ENCODE measurements around the gene AMMECR1L. TPM values are rescaled to one million over a fixed set of nuclear protein-coding genes. Genes with fewer than 3 reads are reported as not detected.

Gene AMMECR1L
- total and polyA plus RNA-seq, 2 of the 13 experiments (the other 11 are each of a cell fraction or from before 2014, with no cell fraction given), result 9.1 to 14.2 TPM

- no peaks in the 10 kb centered on the region for H3K9me3 ChIP-seq (ENCODE audit: low read length)
- BruUV-seq (replicated peaks), result no TSS peak
- peak; percentile 28 for DNase-seq (ENCODE audit: low spot score)
- H3K36me3 ChIP-seq (replicated peaks in 1 of 2; ENCODE audit: control insufficient read depth in 1 of 2, insufficient read depth in 2 of 2, low read length in 2 of 2), result no peaks in the 10 kb centered on the region
- POLR2A ChIA-PET, result interaction anchor here (1.0 kb wide), 1 partner anchor 82 kb away, joined by 4 read pairs; the partner anchor contains the start of gene WDR33
- ATAC-seq, result peak; percentile 80
- H3K4me2 ChIP-seq (ENCODE audit: low read depth, low read length), result peak overlapping the region; percentile 89
- H3K79me2 ChIP-seq (ENCODE audit: insufficient read depth, low read length), result no peaks in the 10 kb centered on the region
- 0 out of 2 replicates have a peak, but pooled peaks have one; percentile 39 for TF ChIP-seq ZMYM4 (CRISPR knock-in tag; IDR thresholded peaks at IDR 0.05)
- no peak for TF ChIP-seq SOX13 (IDR thresholded peaks at IDR 0.05)
- 0 out of 4 replicates have a peak, but pooled peaks of 1 of the 2 experiments have one; percentile 10 for TF ChIP-seq SOX13 (CRISPR knock-in tag; conservative IDR thresholded peaks at IDR 0.05 in 1 of 2, IDR thresholded peaks at IDR 0.05 in 1 of 2)
- TF ChIP-seq POLR2A (IDR thresholded peaks at IDR 0.05; ENCODE audit: insufficient read depth in 1 of 2, low read depth in 2 of 2, low read length in 2 of 2), result peak in 1 of 2 experiments; percentile 38; a peak in 2 of 4 replicates
- 0 out of 2 replicates have a peak, but pooled peaks have one; percentile 12 for TF ChIP-seq KMT2B (CRISPR knock-in tag; IDR thresholded peaks at IDR 0.05)
- TF ChIP-seq ZNF766 (CRISPR knock-in tag; IDR thresholded peaks at IDR 0.05; ENCODE audit: borderline replicate concordance), result no peak
- TF ChIP-seq, protein P1, sequence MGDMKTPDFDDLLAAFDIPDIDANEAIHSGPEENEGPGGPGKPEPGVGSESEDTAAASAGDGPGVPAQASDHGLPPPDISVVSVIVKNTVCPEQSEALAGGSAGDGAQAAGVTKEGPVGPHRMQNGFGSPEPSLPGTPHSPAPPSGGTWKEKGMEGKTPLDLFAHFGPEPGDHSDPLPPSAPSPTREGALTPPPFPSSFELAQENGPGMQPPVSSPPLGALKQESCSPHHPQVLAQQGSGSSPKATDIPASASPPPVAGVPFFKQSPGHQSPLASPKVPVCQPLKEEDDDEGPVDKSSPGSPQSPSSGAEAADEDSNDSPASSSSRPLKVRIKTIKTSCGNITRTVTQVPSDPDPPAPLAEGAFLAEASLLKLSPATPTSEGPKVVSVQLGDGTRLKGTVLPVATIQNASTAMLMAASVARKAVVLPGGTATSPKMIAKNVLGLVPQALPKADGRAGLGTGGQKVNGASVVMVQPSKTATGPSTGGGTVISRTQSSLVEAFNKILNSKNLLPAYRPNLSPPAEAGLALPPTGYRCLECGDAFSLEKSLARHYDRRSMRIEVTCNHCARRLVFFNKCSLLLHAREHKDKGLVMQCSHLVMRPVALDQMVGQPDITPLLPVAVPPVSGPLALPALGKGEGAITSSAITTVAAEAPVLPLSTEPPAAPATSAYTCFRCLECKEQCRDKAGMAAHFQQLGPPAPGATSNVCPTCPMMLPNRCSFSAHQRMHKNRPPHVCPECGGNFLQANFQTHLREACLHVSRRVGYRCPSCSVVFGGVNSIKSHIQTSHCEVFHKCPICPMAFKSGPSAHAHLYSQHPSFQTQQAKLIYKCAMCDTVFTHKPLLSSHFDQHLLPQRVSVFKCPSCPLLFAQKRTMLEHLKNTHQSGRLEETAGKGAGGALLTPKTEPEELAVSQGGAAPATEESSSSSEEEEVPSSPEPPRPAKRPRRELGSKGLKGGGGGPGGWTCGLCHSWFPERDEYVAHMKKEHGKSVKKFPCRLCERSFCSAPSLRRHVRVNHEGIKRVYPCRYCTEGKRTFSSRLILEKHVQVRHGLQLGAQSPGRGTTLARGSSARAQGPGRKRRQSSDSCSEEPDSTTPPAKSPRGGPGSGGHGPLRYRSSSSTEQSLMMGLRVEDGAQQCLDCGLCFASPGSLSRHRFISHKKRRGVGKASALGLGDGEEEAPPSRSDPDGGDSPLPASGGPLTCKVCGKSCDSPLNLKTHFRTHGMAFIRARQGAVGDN (CRISPR knock-in tag; IDR thresholded peaks at IDR 0.05), result peak; percentile 45
- TF ChIP-seq ZNF605 (CRISPR knock-in tag; IDR thresholded peaks at IDR 0.05), result 0 out of 2 replicates have a peak, but pooled peaks have one; percentile 13
- no peak for TF ChIP-seq ZNF280B (CRISPR knock-in tag; IDR thresholded peaks at IDR 0.05; ENCODE audit: borderline replicate concordance)
- peak; percentile 18 for TF ChIP-seq TEAD3 (CRISPR knock-in tag; optimal IDR thresholded peaks at IDR 0.05; ENCODE audit: borderline replicate concordance)
- TF ChIP-seq ZNF180 (CRISPR knock-in tag; IDR thresholded peaks at IDR 0.05; ENCODE audit: borderline replicate concordance, low read depth), result no peak
- TF ChIP-seq LCORL (IDR thresholded peaks at IDR 0.05), result no peak
- TF ChIP-seq LCORL (CRISPR knock-in tag; IDR thresholded peaks at IDR 0.05), result 0 out of 2 replicates have a peak, but pooled peaks have one; percentile 24
- TF ChIP-seq ZNF607 (CRISPR knock-in tag; IDR thresholded peaks at IDR 0.05; ENCODE audit: borderline replicate concordance), result no peak
- 0 out of 2 replicates have a peak, but pooled peaks have one; percentile 25 for TF ChIP-seq ZFX (CRISPR knock-in tag; IDR thresholded peaks at IDR 0.05; ENCODE audit: low read depth)
- TF ChIP-seq, protein P2, sequence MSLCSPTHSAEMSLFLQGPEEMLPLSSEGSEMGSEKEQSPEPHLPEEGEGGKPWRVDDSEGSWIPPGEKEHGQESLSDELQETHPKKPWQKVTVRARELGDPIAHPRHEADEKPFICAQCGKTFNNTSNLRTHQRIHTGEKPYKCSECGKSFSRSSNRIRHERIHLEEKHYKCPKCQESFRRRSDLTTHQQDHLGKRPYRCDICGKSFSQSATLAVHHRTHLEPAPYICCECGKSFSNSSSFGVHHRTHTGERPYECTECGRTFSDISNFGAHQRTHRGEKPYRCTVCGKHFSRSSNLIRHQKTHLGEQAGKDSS (CRISPR knock-in tag; IDR thresholded peaks at IDR 0.05; ENCODE audit: borderline replicate concordance, low read depth), result no peak
- TF ChIP-seq, protein P3, sequence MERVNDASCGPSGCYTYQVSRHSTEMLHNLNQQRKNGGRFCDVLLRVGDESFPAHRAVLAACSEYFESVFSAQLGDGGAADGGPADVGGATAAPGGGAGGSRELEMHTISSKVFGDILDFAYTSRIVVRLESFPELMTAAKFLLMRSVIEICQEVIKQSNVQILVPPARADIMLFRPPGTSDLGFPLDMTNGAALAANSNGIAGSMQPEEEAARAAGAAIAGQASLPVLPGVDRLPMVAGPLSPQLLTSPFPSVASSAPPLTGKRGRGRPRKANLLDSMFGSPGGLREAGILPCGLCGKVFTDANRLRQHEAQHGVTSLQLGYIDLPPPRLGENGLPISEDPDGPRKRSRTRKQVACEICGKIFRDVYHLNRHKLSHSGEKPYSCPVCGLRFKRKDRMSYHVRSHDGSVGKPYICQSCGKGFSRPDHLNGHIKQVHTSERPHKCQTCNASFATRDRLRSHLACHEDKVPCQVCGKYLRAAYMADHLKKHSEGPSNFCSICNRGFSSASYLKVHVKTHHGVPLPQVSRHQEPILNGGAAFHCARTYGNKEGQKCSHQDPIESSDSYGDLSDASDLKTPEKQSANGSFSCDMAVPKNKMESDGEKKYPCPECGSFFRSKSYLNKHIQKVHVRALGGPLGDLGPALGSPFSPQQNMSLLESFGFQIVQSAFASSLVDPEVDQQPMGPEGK (CRISPR knock-in tag; IDR thresholded peaks at IDR 0.05), result 0 out of 2 replicates have a peak, but pooled peaks have one; percentile 14
- H3K4me3 ChIP-seq (replicated peaks in 1 of 3; ENCODE audit: insufficient read depth in 1 of 3, low read depth in 2 of 3, low read length in 3 of 3), result peak overlapping the region; percentile 52 to 66 (median 55)
- no peaks in the 10 kb centered on the region for H4K20me1 ChIP-seq (ENCODE audit: insufficient read depth, low read length)
- H3K27me3 ChIP-seq (ENCODE audit: control insufficient read depth in 1 of 2, insufficient read depth in 2 of 2, low read length in 2 of 2), result no peaks in the 10 kb centered on the region
- no peak overlapping the region for H3K27ac ChIP-seq (ENCODE audit: extremely low read length, insufficient read depth, low read length)
- H3K9ac ChIP-seq (ENCODE audit: insufficient read depth, low read depth, low read length), result peak overlapping the region; percentile 38; the same call in 1 of the 2 replicates
- FAIRE-seq, result no peak
- H3K4me1 ChIP-seq (ENCODE audit: insufficient read depth, low read length), result peaks cover 55% of the 10 kb centered on the region
- H2AFZ ChIP-seq (ENCODE audit: low read length), result peak overlapping the region; percentile 83
- WGBS (ENCODE audit: low lambda C conversion rate), result 8% methylated on average over 5 of the region's 5 CpGs
- in situ Hi-C loops (cut with HindIII; ENCODE audit: extremely low pct_ligation_motif_present, low pct_unique_long_range_greater_than_20kb), result no loop called here
- intact Hi-C loops (cut with micrococcal nuclease; ENCODE audit: unreplicated experiment), result no loop called here
- CTCF ChIA-PET (ENCODE audit: low intra/inter-chr PET ratio, low total read pairs), result no interaction called here
Observed at GRCh38 chr2:127893494-127893893, 7.7 kb upstream of the AMMECR1L start.

Measured in HepG2 (cell line).